Measurements from ENCODE around the gene OLFML2A. TPM values are rescaled to one million over a fixed set of nuclear protein-coding genes. Genes with fewer than 3 reads are reported as not detected.
"Not testable (repeated sequence)": the region's sequence is repeated elsewhere in the genome, so short reads cannot be mapped to it uniquely, and the experiment has no call there.

The OLFML2A gene
- polyA plus RNA-seq = 1 to 10 TPM in 2 of 4 donors, under 1 TPM in 2; 0.22 to 6.3 (median 1.9) TPM
- long read RNA-seq, donor 1, full-length matches to known transcripts = 3 of 3 reads
- long read RNA-seq, donor 1, partial matches to known transcripts = 0 of 3 reads
- long read RNA-seq, donor 1, other reads (novel, unspliced or antisense) = 0 of 3 reads
- long read RNA-seq, donor 2 = 0 reads
- long read RNA-seq, donor 3, full-length matches to known transcripts = 2 of 14 reads
- long read RNA-seq, donor 3, partial matches to known transcripts = 12 of 14 reads
- long read RNA-seq, donor 3, other reads (novel, unspliced or antisense) = 0 of 14 reads
- long read RNA-seq, donor 4 = 0 reads
- long read RNA-seq, donor 5 = 0 reads
- long read RNA-seq, donor 6 = 0 reads
- long read RNA-seq, donor 7 = 0 reads
- long read RNA-seq, donor 8 = 0 reads
- long read RNA-seq, donor 9, full-length matches to known transcripts = 2 of 2 reads
- long read RNA-seq, donor 9, partial matches to known transcripts = 0 of 2 reads
- long read RNA-seq, donor 9, other reads (novel, unspliced or antisense) = 0 of 2 reads
- long read RNA-seq, donor 10, full-length matches to known transcripts = 2 of 2 reads
- long read RNA-seq, donor 10, partial matches to known transcripts = 0 of 2 reads
- long read RNA-seq, donor 10, other reads (novel, unspliced or antisense) = 0 of 2 reads

DNA sequence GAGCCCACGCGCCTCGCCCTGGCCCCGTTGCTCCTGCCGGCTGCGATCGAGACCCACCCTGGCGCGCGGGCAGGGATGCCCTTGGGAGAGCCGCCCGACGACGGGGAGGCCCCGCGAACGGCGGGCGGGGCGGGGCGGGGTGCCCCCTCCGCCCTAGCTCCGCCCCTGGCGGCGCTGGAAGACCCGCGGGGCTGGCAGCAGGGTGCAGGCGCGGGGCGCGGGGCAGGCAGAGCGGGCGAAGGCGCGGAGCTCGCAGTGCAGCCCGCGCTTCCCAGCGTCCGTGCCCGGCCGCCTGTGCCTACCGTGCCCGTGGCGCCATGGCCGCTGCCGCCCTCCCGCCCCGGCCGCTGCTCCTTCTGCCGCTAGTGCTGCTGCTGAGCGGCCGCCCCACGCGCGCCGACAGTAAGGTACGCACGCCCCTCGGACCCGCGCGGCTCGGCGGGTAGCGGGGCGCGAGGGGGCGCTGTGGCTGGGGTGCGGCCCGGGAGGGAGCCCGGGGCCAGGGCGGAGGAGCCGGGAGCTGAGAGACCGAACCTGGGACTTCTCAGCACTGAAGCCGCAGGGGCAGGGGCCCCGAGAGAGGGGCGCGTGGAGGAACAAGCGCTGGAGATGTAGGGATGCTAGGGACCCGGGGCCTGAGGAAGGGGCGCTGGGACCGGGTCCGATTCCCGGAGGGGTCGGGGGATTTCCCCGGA, at the start of gene OLFML2A:
Gene OLFML2A, plus strand, starts transcription at position 180 of the 695 bp plus-strand sequence. Its CDS starts 138 bp downstream, at position 318.
- Histone ChIP-seq H3K9me3 (ENCODE audit: control insufficient read depth in 2 of 2, insufficient read depth in 1 of 2, low read depth in 1 of 2, low read length in 1 of 2) (no peaks in the 10 kb centered on the region), H3K27me3 (ENCODE audit: control insufficient read depth in 3 of 3, insufficient read depth in 3 of 3, low read length in 3 of 3) (peaks cover 4 to 17% (median 5%) of the 10 kb centered on the region in 3 donors), H3K27ac (ENCODE audit: low read depth in 1 of 3, low read length in 2 of 3) (peak within 1 kb of the TSS in 2 of 3 donors; percentile 17 to 28), H3K4me3 (ENCODE audit: low read depth in 1 of 3, low read length in 3 of 3) (peak within 1 kb of the TSS; percentile 31 to 53 (median 44)), H3K36me3 (ENCODE audit: control insufficient read depth in 3 of 3, insufficient read depth in 2 of 3, low read depth in 1 of 3, low read length in 3 of 3) (no peaks in the 10 kb centered on the region), H3K4me1 (ENCODE audit: control insufficient read depth in 3 of 3, insufficient read depth in 2 of 3, low read depth in 1 of 3, low read length in 2 of 3) (peaks cover 0 to 5% (median 0%) of the 10 kb centered on the region in 3 donors)
- DNase-seq (peak in 1 of 2 donors; percentile 50), FAIRE-seq (no peak)
- 1 to 4% (median 1%) methylated on average over 48 to 87 of the region's 87 CpGs for WGBS, 3 donors

DNA sequence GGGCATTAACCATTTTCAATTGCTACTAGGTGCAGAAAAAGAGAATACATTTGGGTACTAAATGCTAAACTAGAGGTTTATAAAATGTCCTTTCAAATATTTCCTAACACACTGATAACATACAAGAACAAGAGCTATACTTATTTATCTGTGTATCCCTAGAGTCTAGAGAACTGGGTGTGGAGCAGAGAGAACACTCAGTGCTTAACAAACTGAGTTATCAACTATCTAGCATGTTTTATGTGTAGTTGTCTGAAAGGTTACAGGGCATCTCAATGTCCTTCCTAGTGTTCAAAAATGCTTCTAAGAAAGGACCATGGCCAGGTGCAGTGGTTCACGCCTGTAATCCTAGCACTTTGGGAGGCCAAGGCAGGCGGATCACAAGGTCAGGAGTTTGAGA, 46.2 kb upstream of the OLFML2A start:
- no peak overlapping the region for H3K27ac ChIP-seq (ENCODE audit: low read depth in 1 of 3, low read length in 2 of 3)
- H3K27me3 ChIP-seq (ENCODE audit: control insufficient read depth in 3 of 3, insufficient read depth in 3 of 3, low read length in 3 of 3) = no peaks in the 10 kb centered on the region
- H3K4me3 ChIP-seq (ENCODE audit: low read depth in 1 of 3, low read length in 3 of 3) = no peak overlapping the region
- WGBS, 3 donors = 74 to 90% (median 84%) methylated on average over 2 of the region's 2 CpGs
- peaks cover 0 to 4% (median 3%) of the 10 kb centered on the region in 3 donors for H3K4me1 ChIP-seq (ENCODE audit: control insufficient read depth in 3 of 3, insufficient read depth in 2 of 3, low read depth in 1 of 3, low read length in 2 of 3)
- peak in 1 of 2 donors; percentile 84 for DNase-seq
- no peak for FAIRE-seq
- H3K9me3 ChIP-seq (ENCODE audit: control insufficient read depth in 2 of 2, insufficient read depth in 1 of 2, low read depth in 1 of 2, low read length in 1 of 2) = no peaks in the 10 kb centered on the region
- H3K36me3 ChIP-seq (ENCODE audit: control insufficient read depth in 3 of 3, insufficient read depth in 2 of 3, low read depth in 1 of 3, low read length in 3 of 3) = no peaks in the 10 kb centered on the region

DNA sequence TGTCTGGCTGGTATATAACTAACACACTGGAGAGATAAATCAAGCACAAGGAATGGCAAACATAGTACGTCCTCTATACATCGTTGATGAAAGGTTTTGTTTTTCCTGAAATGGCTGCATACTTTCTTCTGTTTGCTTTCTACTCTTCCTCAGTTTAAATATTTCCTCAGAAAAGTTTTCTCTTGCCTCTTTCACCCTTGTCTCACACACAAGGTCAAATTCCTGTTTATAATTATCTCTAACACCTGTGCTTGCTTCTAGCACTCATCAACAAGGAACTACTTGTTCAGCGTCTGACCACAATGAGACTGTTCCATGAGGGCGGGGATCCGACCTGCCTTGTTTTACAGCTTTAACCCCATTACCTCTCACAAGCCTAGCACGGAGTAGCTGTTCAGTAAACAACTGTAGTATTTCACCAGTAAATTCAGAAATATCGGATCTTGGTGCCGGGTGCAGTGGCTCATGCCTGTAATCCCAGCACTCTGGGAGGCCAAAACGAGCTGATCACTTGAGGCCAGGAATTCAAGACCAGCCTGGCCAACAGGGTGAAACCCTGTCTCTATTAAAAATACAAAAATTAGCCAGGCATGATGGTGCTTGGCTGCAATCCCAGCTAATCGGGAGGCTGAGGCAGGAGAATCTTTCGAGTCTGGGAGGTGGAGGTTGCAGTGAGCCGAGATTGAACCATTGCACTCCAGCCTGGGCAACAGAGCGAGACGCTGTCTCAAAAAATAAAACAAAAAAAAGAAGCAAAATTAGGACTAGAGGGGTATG, 42.8 kb upstream of the OLFML2A start:
- H3K4me1 ChIP-seq (ENCODE audit: control insufficient read depth in 3 of 3, insufficient read depth in 2 of 3, low read depth in 1 of 3, low read length in 2 of 3) = peaks cover 0 to 4% (median 3%) of the 10 kb centered on the region in 3 donors
- FAIRE-seq (no peak), DNase-seq (peak; percentile 85 to 96)
- H3K36me3 ChIP-seq (ENCODE audit: control insufficient read depth in 3 of 3, insufficient read depth in 2 of 3, low read depth in 1 of 3, low read length in 3 of 3) = no peaks in the 10 kb centered on the region
- no peaks in the 10 kb centered on the region for H3K9me3 ChIP-seq (ENCODE audit: control insufficient read depth in 2 of 2, insufficient read depth in 1 of 2, low read depth in 1 of 2, low read length in 1 of 2)
- H3K4me3 ChIP-seq (ENCODE audit: low read depth in 1 of 3, low read length in 3 of 3) = no peak overlapping the region
- H3K27me3 ChIP-seq (ENCODE audit: control insufficient read depth in 3 of 3, insufficient read depth in 3 of 3, low read length in 3 of 3) = no peaks in the 10 kb centered on the region
- H3K27ac ChIP-seq (ENCODE audit: low read depth in 1 of 3, low read length in 2 of 3) = peak overlapping the region; percentile 51 to 73 (median 55)
- WGBS, 3 donors = 25 to 59% (median 45%) methylated on average over 14 of the region's 14 CpGs

- not testable (repeated sequence) for FAIRE-seq, DNase-seq
- 86 to 91% (median 89%) methylated on average over 7 of the region's 7 CpGs for WGBS, 3 donors
Observed at GRCh38 chr9:124734741-124735083, 42.2 kb upstream of the OLFML2A start.

DNA sequence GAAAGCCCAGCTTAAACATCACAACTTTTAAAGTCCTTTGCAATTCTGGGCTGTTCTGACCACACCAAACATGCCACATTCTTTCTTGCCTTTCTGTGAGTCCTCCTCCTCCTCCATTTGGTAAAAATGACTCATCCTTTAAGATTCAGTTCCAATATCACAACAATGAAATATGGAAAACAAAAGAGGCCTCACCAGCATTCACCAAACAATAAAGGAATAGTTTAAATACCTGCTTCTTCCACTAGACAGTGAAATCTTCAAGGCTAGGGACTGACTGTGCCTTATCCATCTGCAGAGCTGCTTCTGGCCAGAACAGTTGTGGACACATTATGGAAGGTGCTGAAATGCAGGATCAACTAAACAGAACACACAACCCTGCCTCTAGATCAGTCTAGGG, 41.8 kb upstream of the OLFML2A start:
- DNase-seq (no peak), FAIRE-seq (no peak)
- H3K4me3 ChIP-seq (ENCODE audit: low read depth in 1 of 3, low read length in 3 of 3) = no peak overlapping the region
- no peaks in the 10 kb centered on the region for H3K36me3 ChIP-seq (ENCODE audit: control insufficient read depth in 3 of 3, insufficient read depth in 2 of 3, low read depth in 1 of 3, low read length in 3 of 3)
- H3K27me3 ChIP-seq (ENCODE audit: control insufficient read depth in 3 of 3, insufficient read depth in 3 of 3, low read length in 3 of 3) = no peaks in the 10 kb centered on the region
- peaks cover 0 to 4% (median 3%) of the 10 kb centered on the region in 3 donors for H3K4me1 ChIP-seq (ENCODE audit: control insufficient read depth in 3 of 3, insufficient read depth in 2 of 3, low read depth in 1 of 3, low read length in 2 of 3)
- no peaks in the 10 kb centered on the region for H3K9me3 ChIP-seq (ENCODE audit: control insufficient read depth in 2 of 2, insufficient read depth in 1 of 2, low read depth in 1 of 2, low read length in 1 of 2)
- H3K27ac ChIP-seq (ENCODE audit: low read depth in 1 of 3, low read length in 2 of 3) = peak overlapping the region in 2 of 3 donors; percentile 20 to 64

More at GRCh38 chr9:124734741-124735083, 42.2 kb upstream of the OLFML2A start:
- not testable (repeated sequence) for H3K4me1 ChIP-seq (ENCODE audit: control insufficient read depth in 3 of 3, insufficient read depth in 2 of 3, low read depth in 1 of 3, low read length in 2 of 3); H3K27me3 ChIP-seq (ENCODE audit: control insufficient read depth in 3 of 3, insufficient read depth in 3 of 3, low read length in 3 of 3); H3K4me3 ChIP-seq (ENCODE audit: low read depth in 1 of 3, low read length in 3 of 3); H3K36me3 ChIP-seq (ENCODE audit: control insufficient read depth in 3 of 3, insufficient read depth in 2 of 3, low read depth in 1 of 3, low read length in 3 of 3); H3K9me3 ChIP-seq (ENCODE audit: control insufficient read depth in 2 of 2, insufficient read depth in 1 of 2, low read depth in 1 of 2, low read length in 1 of 2)
- H3K27ac ChIP-seq (ENCODE audit: low read depth in 1 of 3, low read length in 2 of 3) = peak overlapping the region; percentile 51 to 73 (median 55)

GRCh38 chr9:124738075-124738474, 38.9 kb upstream of the OLFML2A start:
- H3K4me1 ChIP-seq (ENCODE audit: control insufficient read depth in 3 of 3, insufficient read depth in 2 of 3, low read depth in 1 of 3, low read length in 2 of 3); FAIRE-seq; H3K27me3 ChIP-seq (ENCODE audit: control insufficient read depth in 3 of 3, insufficient read depth in 3 of 3, low read length in 3 of 3): not testable (repeated sequence)

DNA sequence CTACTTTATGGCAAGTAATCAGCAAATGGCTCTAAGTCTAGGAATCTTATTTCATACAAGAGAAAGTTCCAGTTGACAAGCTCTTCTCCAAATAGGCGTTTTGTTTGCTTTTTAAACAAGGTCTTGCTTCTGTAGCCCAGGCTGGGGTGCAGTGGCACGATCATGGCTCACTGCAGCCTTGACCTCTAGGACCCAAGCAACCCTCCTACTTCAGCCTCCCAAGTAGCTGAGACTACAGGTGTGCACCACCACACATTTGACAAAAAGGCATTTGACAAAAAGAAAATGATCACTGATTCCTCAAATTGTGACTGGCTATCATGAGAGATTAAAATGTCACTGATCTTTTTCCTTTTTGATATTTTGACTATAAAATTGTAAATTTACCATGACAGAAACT, 37.6 kb upstream of the OLFML2A start:
- FAIRE-seq (no peak), DNase-seq (no peak)
- Histone ChIP-seq H3K4me1 (ENCODE audit: control insufficient read depth in 3 of 3, insufficient read depth in 2 of 3, low read depth in 1 of 3, low read length in 2 of 3) (peaks cover 0 to 3% (median 2%) of the 10 kb centered on the region in 3 donors), H3K36me3 (ENCODE audit: control insufficient read depth in 3 of 3, insufficient read depth in 2 of 3, low read depth in 1 of 3, low read length in 3 of 3) (no peaks in the 10 kb centered on the region), H3K27me3 (ENCODE audit: control insufficient read depth in 3 of 3, insufficient read depth in 3 of 3, low read length in 3 of 3) (no peaks in the 10 kb centered on the region), H3K9me3 (ENCODE audit: control insufficient read depth in 2 of 2, insufficient read depth in 1 of 2, low read depth in 1 of 2, low read length in 1 of 2) (no peaks in the 10 kb centered on the region), H3K4me3 (ENCODE audit: low read depth in 1 of 3, low read length in 3 of 3) (no peak overlapping the region), H3K27ac (ENCODE audit: low read depth in 1 of 3, low read length in 2 of 3) (no peak overlapping the region)
- WGBS, 3 donors = 81 to 93% (median 89%) methylated on average over 2 of the region's 2 CpGs

More at GRCh38 chr9:124738075-124738474, 38.9 kb upstream of the OLFML2A start:
- H3K36me3 ChIP-seq (ENCODE audit: control insufficient read depth in 3 of 3, insufficient read depth in 2 of 3, low read depth in 1 of 3, low read length in 3 of 3); H3K4me3 ChIP-seq (ENCODE audit: low read depth in 1 of 3, low read length in 3 of 3); H3K27ac ChIP-seq (ENCODE audit: low read depth in 1 of 3, low read length in 2 of 3); H3K9me3 ChIP-seq (ENCODE audit: control insufficient read depth in 2 of 2, insufficient read depth in 1 of 2, low read depth in 1 of 2, low read length in 1 of 2); DNase-seq: not testable (repeated sequence)
- 96 to 99% (median 98%) methylated on average over 7 of the region's 7 CpGs for WGBS, 3 donors

DNA sequence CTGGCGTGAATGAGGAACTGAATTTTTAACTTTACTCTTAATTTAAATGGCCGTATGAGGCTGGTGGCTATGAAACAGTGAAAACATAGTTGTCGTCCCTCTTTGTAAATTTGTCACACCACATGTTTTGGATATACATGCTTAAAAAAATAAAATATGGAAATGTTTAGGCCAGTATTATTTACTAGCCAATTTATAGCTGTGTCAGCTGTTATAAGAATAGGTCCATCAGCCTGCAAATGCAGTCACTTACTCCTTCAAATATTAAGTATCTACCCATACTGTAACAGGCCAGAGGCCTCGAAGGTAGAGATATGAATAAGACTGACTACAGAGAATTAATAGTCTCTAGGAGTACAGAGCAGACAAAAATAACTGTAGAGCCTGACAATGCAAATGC, 35.8 kb upstream of the OLFML2A start:
- DNase-seq = no peak
- no peak for FAIRE-seq
- no peaks in the 10 kb centered on the region for H3K9me3 ChIP-seq (ENCODE audit: control insufficient read depth in 2 of 2, insufficient read depth in 1 of 2, low read depth in 1 of 2, low read length in 1 of 2)
- no peaks in the 10 kb centered on the region for H3K36me3 ChIP-seq (ENCODE audit: control insufficient read depth in 3 of 3, insufficient read depth in 2 of 3, low read depth in 1 of 3, low read length in 3 of 3)
- WGBS, 3 donors = 93 to 99% (median 96%) methylated on average over 4 of the region's 4 CpGs
- no peak overlapping the region for H3K4me3 ChIP-seq (ENCODE audit: low read depth in 1 of 3, low read length in 3 of 3)
- H3K27me3 ChIP-seq (ENCODE audit: control insufficient read depth in 3 of 3, insufficient read depth in 3 of 3, low read length in 3 of 3) = no peaks in the 10 kb centered on the region
- H3K4me1 ChIP-seq (ENCODE audit: control insufficient read depth in 3 of 3, insufficient read depth in 2 of 3, low read depth in 1 of 3, low read length in 2 of 3) = peaks cover 0 to 2% (median 0%) of the 10 kb centered on the region in 3 donors
- no peak overlapping the region for H3K27ac ChIP-seq (ENCODE audit: low read depth in 1 of 3, low read length in 2 of 3)

Data from small intestine (tissue), 16 donors.